Lower leg skin (tissue), 3 donors: ENCODE results near the gene DTD2.

Experiments
- CTCF ChIP-seq, 3 donors: fragments of 450-650 bp; IDR thresholded peaks; one replicate each; pipeline ENCODE4 v1.5.1; 2016; ENCODE audit warnings: antibody characterized with exemption in 3 of 3, mild to moderate bottlenecking in 3 of 3, moderate library complexity in 2 of 3
- POLR2A ChIP-seq, 2 donors: fragments of 450-650 bp; IDR thresholded peaks; one replicate each; pipeline ENCODE4 v1.6.1; 2016 to 2017; ENCODE audit warnings: antibody characterized with exemption in 2 of 2, mild to moderate bottlenecking in 1 of 2, moderate library complexity in 1 of 2

GRCh38 chr14:31456841-31457664 lies at the start of gene DTD2:
- TF ChIP-seq CTCF (IDR thresholded peaks at IDR 0.05) (peak in 1 of 3 donors; percentile 71), POLR2A (IDR thresholded peaks at IDR 0.05) (no peak)
